ENCODE data around the gene ARHGEF16. TPM values are rescaled to one million over a fixed set of nuclear protein-coding genes. Genes with fewer than 3 reads are reported as not detected.

Gene ARHGEF16
- total RNA-seq, 1 donor from 2014 or later = 1.3 TPM

- Histone ChIP-seq H3F3A (ENCODE audit: low read depth) (peaks cover 5% of the 10 kb centered on the region), H3K9me3 (ENCODE audit: low read depth) (no peaks in the 10 kb centered on the region), H3K36me3 (no peaks in the 10 kb centered on the region), H3K27ac (no peak overlapping the region), H3K4me3 (no peak overlapping the region), H3K4me2 (no peak overlapping the region), H4K20me1 (ENCODE audit: low read depth) (no peaks in the 10 kb centered on the region), H3K79me2 (ENCODE audit: low read depth) (no peaks in the 10 kb centered on the region), H3K4me1 (peaks cover 21% of the 10 kb centered on the region), H3K9ac (no peak overlapping the region), H3K27me3 (no peaks in the 10 kb centered on the region), H2AFZ (replicated peaks) (no peak overlapping the region)
- no peak for DNase-seq (ENCODE audit: low spot score)
- no peak overlapping the region for H3K4me3 Mint-ChIP-seq
- peaks cover 6% of the 10 kb centered on the region for H3K9me3 Mint-ChIP-seq
- peaks cover 5% of the 10 kb centered on the region for H3K27me3 Mint-ChIP-seq (ENCODE audit: insufficient read depth, low read depth)
- no peak for TF ChIP-seq CTCF (IDR thresholded peaks at IDR 0.05)
- H3K27ac Mint-ChIP-seq = no peak overlapping the region
- H3K4me1 Mint-ChIP-seq = peaks cover 17% of the 10 kb centered on the region
- H3K36me3 Mint-ChIP-seq = no peaks in the 10 kb centered on the region
These were observed 12.1 kb upstream of the ARHGEF16 start for GRCh38 chr1:3442331-3442730.

DNA sequence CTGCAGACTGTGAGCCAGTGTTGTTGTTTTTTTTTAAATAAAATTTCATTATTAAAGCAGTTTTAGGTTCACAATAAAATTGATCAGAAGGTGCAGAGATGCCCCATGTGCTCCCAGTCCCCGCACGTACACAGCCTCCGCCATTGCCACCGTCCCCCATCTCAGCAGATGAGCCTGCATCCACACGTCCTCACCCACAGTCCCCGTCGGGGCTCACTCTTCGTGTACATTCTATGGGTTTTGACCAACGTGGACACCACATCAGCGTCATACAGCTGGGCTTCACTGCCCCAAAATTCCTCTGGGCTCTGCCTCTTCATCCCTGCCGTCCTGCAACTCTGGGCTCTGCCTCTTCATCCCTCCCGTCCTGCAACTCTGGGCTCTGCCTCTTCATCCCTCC lies 11.6 kb upstream of the ARHGEF16 start:
- Histone ChIP-seq H3K9ac (no peak overlapping the region), H3K79me2 (ENCODE audit: low read depth) (no peaks in the 10 kb centered on the region), H3K9me3 (ENCODE audit: low read depth) (no peaks in the 10 kb centered on the region), H3K27me3 (no peaks in the 10 kb centered on the region), H3F3A (ENCODE audit: low read depth) (peaks cover 5% of the 10 kb centered on the region), H3K36me3 (no peaks in the 10 kb centered on the region), H3K4me1 (peaks cover 21% of the 10 kb centered on the region), H2AFZ (replicated peaks) (no peak overlapping the region), H3K27ac (no peak overlapping the region), H4K20me1 (ENCODE audit: low read depth) (no peaks in the 10 kb centered on the region), H3K4me2 (no peak overlapping the region), H3K4me3 (no peak overlapping the region)
- no peak for DNase-seq (ENCODE audit: low spot score)
- H3K27me3 Mint-ChIP-seq (ENCODE audit: insufficient read depth, low read depth) = peaks cover 4% of the 10 kb centered on the region
- peaks cover 6% of the 10 kb centered on the region for H3K9me3 Mint-ChIP-seq
- H3K4me1 Mint-ChIP-seq = peaks cover 17% of the 10 kb centered on the region
- H3K27ac Mint-ChIP-seq = peak overlapping the region; percentile 76
- H3K4me3 Mint-ChIP-seq = no peak overlapping the region
- TF ChIP-seq EZH2 (IDR thresholded peaks at IDR 0.05) = no peak
- no peak for TF ChIP-seq EZH2phosphoT487 (IDR thresholded peaks at IDR 0.05)
- TF ChIP-seq CTCF (IDR thresholded peaks at IDR 0.05) = no peak
- no peaks in the 10 kb centered on the region for H3K36me3 Mint-ChIP-seq

GRCh38 chr1:3443807-3444206 lies 10.7 kb upstream of the ARHGEF16 start:
- no peaks in the 10 kb centered on the region for H3K79me2 ChIP-seq (ENCODE audit: low read depth)
- H3K27me3 ChIP-seq = no peaks in the 10 kb centered on the region
- no peak overlapping the region for H2AFZ ChIP-seq (replicated peaks)
- Mint-ChIP-seq H3K27ac (no peak overlapping the region), H3K4me1 (peaks cover 17% of the 10 kb centered on the region), H3K36me3 (no peaks in the 10 kb centered on the region), H3K9me3 (peaks cover 6% of the 10 kb centered on the region), H3K4me3 (no peak overlapping the region), H3K27me3 (ENCODE audit: insufficient read depth, low read depth) (peaks cover 4% of the 10 kb centered on the region)
- no peaks in the 10 kb centered on the region for H3K36me3 ChIP-seq
- no peak overlapping the region for H3K9ac ChIP-seq
- H3K4me1 ChIP-seq = peaks cover 21% of the 10 kb centered on the region
- no peak for DNase-seq (ENCODE audit: low spot score)
- H3K4me2 ChIP-seq = no peak overlapping the region
- H3K27ac ChIP-seq = no peak overlapping the region
- TF ChIP-seq CTCF (IDR thresholded peaks at IDR 0.05) = no peak
- TF ChIP-seq EZH2 (IDR thresholded peaks at IDR 0.05) = no peak
- no peak for TF ChIP-seq EZH2phosphoT487 (IDR thresholded peaks at IDR 0.05)
- no peaks in the 10 kb centered on the region for H3K9me3 ChIP-seq (ENCODE audit: low read depth)
- peaks cover 5% of the 10 kb centered on the region for H3F3A ChIP-seq (ENCODE audit: low read depth)
- H3K4me3 ChIP-seq = no peak overlapping the region
- H4K20me1 ChIP-seq (ENCODE audit: low read depth) = no peaks in the 10 kb centered on the region
